NCI-H524 treated with DMSO at 0.1 percent for 48 hours (cell line): ENCODE data around the gene PYROXD2.
"Not testable (repeated sequence)": the region's sequence is repeated elsewhere in the genome, so short reads cannot be mapped to it uniquely, and the experiment has no call there.

Experiments used
- DNase-seq: peaks from one replicate; lab custom pipeline; 2025; lab: John Stamatoyannopoulos, UW

Gene PYROXD2

DNA sequence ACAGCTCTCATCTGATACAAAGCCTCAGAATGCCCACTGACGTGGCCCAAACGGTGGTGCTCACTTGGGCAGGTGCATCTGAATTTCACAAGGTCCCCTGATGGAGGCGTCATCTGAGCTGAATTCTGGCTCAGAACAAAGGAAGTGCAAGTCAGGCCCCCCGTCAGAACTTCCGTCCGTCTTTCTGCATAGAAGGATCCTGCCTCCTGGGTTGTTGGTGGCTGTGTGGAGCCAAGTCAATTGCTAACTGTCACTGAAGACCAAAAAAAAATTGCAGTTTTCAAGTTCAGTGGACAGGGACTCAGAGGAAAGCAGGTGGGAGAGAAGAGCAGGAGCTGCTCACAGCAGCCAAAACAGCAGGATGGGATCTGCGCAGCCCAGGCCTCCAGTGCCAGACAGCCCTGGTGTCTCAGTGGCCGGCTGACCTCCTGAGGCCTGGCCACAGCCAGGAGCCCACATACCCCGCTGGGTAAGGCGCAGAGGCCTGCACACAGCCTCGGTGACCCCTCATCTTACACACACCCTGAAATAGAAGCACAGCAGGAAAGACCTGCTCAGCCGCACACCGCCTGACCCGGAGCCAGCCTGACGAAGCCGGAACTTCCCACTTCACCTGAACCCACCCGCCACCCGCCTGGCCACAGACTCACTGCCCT is 49.4 kb downstream of the PYROXD2 start:
- DNase-seq = no peak

DNA sequence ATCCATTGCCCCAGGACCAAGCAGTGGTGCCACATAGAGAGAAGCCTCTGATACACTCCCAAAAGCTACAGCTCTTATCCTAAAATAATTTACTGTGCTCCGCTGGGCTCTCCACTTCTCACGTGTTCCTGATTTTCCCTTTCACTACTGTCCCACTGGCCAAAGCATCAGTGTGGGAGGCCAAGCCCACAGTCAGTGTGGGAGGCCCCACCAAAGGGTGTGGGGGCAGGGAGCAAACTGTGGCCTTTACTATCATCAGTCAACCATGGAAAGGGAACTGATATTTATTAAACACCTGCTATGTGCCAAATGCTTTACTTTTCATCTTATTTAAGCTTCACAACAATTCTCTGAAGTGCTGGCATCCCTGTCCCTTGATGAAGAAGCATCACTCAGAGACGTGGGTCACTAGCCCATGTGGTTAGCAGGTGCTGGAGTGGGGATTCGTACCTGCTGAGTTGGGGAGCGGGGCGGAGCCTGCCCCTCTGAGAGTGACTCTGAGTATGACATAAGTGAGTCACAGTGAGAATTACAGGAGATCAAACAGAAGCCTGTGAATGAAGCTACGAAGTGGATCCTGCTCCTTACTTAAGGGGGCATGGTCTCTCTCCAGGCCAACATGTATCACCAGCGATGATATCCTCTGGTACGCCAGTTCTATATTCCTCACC is 50.4 kb downstream of the PYROXD2 start:
- DNase-seq = no peak

DNA sequence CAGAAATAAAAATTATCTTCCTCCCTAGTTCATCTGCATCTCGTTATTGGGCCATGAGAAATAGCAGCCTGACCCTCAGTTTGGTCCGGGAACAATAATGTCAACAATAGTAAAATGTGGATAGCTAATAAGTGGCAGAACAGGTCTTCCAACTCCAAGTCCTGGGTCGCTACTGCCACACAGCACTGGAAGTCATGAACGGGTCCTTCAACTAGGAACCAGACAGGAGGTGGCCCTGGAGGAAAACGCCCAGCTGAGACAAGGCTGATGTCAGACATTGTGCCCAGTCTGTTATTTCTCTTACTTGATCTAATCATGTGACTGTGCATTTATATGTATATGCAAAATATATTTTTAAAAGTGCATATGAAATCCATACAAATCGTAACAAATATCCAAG is 51.8 kb downstream of the PYROXD2 start:
- no peak for DNase-seq

DNA sequence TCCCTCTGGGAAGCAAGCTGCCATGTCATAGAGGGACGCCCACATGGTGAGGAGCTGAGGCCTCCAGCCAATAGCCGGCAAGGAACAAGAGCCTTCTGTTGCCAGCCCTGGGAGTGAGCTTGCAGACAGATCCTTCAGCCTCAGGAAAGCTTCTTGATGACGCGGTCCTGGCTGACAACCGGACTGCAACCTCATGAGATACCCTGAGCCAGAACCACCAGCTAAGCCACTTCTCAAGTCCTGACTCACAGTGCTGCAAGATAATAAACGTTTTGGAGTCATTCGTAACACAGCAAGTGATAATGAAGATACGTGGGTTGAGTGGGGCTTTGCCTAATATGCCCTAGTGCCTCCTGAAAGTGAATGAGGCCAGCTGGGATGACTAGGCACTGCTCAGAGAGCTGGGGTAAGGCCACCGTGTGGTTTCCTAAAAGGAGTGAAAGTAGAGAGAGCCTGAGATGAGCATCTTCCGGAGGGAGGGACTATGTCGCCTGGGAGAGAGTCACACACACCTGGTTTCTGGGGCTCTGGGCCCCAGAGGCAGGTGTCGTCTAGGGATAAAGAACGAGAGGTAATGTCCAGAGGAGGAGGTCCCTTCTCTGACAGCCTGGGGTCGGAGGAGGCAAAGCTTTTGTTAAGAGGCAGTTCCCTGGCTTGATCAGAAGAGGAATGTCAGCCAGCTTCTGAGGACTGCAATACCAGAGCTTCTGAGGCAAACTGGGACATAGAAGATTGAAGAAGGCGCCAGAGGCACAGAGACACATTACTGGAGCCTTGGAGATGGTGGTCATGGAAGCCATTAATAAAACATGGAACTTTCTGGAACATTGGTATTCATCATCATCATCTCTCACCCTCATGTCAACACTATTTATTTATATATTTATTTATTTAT is 53.6 kb downstream of the PYROXD2 start:
- DNase-seq = no peak

DNA sequence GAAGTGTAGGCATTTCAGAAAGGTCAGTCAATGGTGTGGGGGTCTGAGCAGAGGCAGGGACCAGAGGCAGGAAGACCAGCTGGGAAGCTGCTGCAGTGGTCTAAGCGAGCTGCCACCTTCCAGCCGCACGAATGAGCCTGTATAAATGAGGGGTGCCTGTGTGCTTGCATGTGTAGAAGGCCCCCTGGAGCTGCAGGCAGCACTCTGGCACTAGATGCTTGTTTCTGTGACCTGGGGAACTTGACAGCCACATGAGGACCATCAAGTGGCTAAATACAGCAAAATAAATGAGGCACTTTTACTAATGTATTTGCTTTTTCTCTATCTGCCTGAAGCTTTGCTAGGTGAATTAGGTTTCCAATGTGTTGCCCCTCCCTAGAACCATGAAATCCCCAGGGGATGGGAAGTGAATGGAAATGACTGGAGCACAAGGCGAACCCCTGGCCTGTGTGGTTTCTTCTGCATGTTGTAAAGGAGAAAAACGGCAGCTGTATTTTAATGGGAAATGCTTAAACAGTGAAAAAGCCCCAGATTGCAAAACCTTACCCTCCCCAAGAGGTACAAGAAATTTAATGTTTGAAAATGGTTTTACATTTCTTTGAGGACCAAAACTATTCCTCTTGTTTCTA is 57.7 kb downstream of the PYROXD2 start:
- no peak for DNase-seq

DNA sequence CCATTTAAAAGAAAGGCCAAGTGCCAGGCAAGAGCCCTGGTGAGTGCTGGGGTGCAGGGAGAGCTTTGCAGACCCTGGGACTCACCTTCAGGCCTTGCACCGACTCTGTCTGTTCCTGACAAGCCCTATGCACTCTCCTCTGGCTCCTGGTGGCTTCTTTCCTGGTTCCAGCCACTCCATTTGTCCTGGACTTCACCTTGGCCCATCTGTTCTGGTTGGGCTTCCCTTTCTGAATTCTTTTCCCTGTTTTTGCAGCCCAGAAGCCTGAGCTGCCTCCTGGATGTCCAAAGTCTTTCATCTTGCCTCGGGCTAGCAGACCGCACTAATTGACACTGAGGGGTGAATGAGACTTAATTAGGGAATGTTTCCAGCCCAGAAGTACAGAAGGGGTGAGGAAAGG is 60.5 kb downstream of the PYROXD2 start:
- no peak for DNase-seq

DNA sequence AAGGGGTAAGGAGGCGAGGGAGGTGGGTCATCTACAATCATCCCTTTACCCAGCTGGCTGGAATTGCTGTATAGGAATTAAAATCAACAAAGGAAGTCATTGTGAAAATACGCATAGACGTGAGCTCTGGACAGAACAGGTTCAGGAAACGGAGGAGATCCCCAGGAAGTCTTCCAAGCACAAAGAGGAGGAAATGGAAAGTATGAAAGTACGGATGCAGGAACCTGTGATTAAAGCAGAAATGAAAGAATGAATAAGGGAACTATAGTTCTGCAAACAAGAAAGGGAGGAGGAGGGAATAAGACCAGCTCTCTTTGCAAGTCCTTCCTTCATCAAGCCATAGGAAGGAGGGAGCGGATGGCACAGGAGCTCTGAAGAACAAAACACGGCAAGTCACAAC is 61.8 kb downstream of the PYROXD2 start:
- DNase-seq = no peak

DNA sequence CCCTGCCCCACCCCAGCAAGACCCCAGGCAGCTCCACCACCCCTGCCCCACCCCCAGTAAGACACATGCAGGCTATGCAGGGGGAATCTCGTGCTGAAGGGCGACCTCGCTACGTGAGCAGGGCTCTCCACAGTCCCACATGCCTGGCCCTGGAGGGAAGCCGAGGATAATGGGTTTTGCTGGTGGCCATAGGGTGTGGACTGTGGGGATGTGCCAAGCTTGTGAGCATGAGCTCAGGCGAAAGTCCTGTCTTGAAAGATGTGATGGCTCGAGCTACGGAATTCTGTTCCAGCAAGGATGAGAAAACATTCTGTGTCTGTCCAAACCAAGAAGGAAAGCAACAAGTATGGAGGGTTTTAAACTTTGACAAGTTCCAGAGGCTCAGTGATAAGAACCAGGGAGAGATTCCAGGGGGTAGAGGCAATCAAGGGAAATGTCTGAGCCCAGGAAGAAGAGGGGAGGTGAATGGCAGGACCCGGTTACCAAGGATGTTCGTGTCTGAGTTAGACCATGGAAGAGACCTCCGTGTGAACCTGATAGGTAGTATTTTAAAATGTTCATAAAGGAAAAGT is 63.1 kb downstream of the PYROXD2 start:
- DNase-seq = no peak

DNA sequence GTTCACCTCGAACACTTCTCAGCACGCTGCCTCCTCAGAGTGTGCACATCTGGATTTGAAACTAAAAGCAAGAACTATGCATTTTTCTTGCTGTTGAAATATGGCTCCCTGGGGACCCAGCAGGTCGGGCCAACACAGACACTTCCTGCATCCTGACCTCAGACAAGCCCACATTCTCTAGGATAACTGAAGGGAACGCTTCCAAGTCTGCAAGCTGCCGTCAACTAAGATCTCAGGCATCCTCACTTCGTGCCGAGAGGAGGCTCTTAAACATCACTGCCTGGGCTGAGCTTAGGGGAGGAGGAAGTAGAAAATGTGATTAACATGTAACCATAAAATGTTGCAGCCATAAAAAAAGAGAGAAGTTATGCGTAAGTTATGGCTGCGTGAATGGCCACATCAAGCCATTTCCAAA is 65.5 kb downstream of the PYROXD2 start:
- DNase-seq = no peak

DNA sequence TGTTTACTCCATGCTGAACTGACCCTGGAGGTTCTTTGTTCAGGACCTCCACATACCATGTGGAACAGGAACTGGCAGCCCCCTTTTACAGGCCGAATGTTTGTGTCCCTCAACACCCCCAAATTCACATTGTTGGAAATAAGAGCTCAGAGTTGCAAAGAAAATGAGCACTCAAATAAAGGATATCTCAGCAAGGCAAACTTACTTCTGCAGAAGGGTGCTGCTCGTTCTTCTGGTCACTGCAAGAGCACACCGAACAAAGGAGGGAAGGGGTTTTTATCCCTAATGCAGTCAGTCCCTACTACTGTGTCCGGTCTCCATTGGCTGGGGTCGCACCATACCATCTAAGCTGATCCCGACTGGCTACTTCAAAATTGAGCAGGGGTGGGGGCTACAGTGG is 68.1 kb downstream of the PYROXD2 start:
- DNase-seq = no peak

DNA sequence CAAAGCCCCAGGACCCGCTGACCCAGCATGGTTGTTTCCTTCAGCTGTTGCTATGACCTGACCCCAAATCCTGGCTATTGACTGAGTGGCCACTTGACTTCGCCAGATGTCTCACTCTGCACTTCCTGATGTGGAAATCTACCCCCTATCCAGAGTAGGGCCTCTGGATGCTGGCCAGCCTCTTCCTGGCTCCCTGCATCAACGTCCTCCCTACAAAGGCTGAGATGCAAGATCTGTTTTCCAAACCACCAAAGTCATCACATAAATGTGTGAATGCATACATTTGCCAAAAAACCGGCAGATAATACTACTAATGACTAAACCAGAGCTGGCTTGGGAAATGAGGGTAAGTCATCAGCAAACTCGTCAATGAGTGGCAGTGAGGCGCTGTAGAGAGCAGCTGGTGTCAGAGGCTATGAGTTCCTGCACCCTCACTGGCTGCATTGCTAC is 70.4 kb downstream of the PYROXD2 start:
- DNase-seq = no peak

DNA sequence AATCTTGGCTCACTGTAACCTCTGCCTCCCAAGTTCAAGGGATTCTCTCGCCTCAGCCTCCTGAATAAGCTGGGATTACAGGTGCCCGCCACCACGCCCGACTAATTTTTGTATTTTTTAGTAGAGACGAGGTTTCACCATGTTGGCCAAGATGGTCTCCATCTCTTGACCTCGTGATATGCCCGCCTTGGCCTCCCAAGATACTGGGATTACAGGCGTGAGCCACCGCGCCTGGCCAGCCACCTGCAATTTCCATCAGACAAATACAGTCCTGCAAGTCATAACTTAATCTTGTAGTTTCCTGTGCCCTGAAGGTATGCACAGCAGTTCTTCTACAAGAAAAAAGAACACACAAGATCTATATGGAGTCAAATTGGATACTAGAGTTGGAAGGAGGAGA is 73.3 kb downstream of the PYROXD2 start:
- DNase-seq = not testable (repeated sequence)

DNA sequence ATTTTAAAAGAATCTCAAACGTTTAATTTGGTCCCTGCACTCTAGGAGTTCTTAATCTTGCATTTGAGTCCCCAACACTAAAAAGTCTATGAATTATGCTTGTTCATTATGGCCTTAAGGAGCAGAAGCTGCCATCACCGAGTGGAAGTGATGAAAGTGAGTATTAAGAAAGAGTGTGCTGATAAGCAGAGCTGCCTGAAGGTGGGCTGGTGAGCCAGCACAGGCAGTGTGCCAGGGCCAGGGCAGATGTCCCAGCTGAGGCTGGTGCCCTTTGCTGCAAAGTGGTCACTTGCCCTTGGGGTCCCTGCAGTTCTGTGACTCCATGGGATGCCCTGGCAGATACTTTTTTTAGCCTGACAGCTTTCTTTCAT is 74.1 kb downstream of the PYROXD2 start:
- no peak for DNase-seq

DNA sequence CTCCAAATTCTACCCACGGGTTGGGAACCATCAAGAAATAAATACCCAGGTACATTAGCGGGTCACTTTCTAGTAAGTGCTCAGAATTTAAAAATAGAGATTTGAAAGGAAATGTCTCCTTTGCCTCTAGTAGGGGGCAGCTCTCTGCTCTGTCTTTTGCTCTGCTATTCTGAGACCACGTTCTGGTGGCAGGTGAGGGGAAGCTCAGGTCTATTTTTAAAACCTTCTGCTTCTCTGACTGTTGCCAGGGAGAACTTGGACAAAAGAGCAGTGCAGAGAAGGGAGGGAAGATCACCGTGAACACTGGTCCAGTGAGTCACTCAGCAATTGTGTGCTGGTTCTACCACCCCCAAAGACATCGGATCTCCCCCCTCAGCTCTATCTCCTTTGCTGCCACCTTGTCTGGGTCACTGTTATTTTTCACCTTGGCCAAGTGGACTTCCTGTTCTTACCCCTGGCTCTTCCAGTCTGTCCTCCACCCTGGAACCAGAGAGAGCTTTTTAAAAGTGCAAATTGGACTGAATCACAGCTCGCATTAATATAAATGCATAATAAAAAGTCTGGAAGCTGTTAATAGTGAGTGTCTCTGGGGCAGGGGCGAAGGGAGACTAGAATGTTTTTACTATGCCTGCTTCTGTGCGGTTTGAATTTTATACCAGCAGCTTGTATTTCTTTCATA is 74.6 kb downstream of the PYROXD2 start:
- no peak for DNase-seq

DNA sequence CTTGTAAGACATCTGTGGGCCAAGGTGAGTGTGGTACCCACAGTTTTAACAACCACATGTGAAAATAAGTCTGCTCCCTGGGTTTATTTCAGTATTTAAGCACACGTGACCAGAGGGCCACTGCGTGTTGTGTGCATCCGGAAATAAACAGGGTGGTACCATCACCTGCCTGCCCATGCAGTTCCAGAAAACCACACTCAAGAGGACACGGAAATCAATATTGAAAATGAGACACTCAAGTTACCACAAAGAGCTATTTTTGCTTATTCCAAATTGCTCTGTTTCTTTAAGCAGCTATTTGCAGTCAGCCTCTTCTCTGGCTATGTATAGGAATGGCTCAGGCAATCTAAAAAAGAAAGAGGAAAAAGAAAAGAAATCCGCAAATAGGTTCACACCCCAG is 75.2 kb downstream of the PYROXD2 start:
- no peak for DNase-seq

DNA sequence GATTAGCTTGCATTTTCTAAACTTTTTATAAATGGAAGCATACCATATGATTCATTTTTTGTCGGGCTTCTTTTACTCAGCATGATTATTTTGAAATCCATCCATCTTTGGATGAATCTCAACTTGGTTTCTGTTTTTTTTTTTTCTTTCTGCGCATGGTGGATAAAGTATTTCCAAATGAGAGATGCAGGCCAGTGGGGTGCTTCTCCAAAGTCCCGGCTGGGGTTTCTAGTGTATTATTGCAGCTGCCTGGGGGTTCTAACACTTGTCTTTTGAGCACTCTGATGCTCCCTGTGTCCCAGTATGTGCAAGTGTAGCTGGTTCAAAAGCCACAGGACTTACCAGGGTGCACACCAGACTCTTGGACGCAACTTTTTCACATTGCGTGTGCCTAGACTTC is 76.1 kb downstream of the PYROXD2 start:
- no peak for DNase-seq

DNA sequence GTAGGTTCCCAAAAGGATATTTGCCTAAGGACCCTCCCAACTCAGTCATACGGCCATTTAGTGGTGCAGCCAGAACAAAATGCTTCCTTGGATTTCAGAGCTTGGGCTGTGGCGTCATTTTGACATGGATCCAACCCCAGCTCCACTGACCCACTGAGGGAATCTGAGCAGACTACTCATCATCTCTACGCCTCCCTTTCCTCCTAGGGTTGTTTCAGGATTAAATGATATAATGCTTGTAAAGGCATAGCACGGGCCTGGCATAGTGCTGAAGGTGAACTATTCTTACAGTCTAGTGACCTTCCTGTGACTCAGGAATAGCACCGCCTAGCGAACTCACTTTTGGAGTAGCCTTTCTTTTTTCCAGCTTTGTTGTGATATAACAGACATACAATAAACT is 76.7 kb downstream of the PYROXD2 start:
- DNase-seq = no peak

DNA sequence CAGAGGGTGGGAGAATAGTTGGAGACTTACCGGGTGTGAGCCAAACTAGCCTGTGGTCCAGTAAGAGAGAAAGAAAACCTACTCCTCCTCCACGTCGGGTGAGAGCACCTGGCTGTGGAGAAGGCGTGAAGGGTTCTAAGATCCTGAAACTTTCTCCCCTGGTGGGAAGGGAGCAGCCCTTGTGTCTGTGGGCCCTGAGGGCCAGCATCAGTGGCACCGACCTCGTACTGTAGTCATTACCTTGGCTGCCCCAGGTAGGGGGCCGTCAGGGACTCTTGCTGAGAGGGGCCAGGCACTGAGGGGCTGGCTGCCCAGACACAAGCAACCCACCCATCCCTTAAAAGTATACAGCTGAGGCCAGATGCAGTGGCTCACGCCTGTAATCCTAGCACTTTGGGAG is 77.5 kb downstream of the PYROXD2 start:
- DNase-seq = no peak
